GM23338 (cell line): ENCODE measurements around the gene PDE6C. TPM values are rescaled to one million over a fixed set of nuclear protein-coding genes. Genes with fewer than 3 reads are reported as not detected.
A peak's percentile ranks its signal among the peaks of the same experiment; 100 is the strongest.

Experiments
- ATAC-seq: fragments of 200-7000 bp; cut with Tn5 transposase; 3 replicates; pipeline ENCODE4 v1.9.1; 2020
- DNase-seq: peaks from one replicate; pipeline ENCODE4 v3.0.0-alpha.2; 2015; ENCODE audit warnings: low spot score
- H2AFZ ChIP-seq: fragments of 200-600 bp; sonication (generic); 2 replicates; pipeline ENCODE4 v1.8.0; 2016; ENCODE audit warnings: antibody characterized with exemption, mild to moderate bottlenecking, moderate library complexity
- H3F3A ChIP-seq: fragments of 200-600 bp; sonication (generic); replicated peaks from 2 replicates; pipeline ENCODE4 v1.8.0; 2017; ENCODE audit warnings: antibody characterized with exemption, mixed run types, low read depth
- H3K27ac ChIP-seq: fragments of 200-600 bp; sonication (generic); 2 replicates; pipeline ENCODE4 v1.6.1; 2016; ENCODE audit warnings: low read depth
- H3K27me3 ChIP-seq: fragments of 200-600 bp; sonication (generic); 2 replicates; pipeline ENCODE4 v1.8.0; 2016; ENCODE audit warnings: mild to moderate bottlenecking, mixed run types, moderate library complexity; ENCODE audit not compliant: insufficient read depth
- H3K36me3 ChIP-seq: fragments of 200-600 bp; sonication (generic); 2 replicates; pipeline ENCODE4 v1.8.0; 2016; ENCODE audit warnings: mild to moderate bottlenecking; ENCODE audit not compliant: insufficient read depth
- H3K4me1 ChIP-seq: fragments of 200-600 bp; sonication (generic); 2 replicates; pipeline ENCODE4 v1.8.0; 2016; ENCODE audit warnings: mild to moderate bottlenecking, moderate library complexity; ENCODE audit not compliant: insufficient read depth
- H3K4me2 ChIP-seq: fragments of 200-600 bp; sonication (generic); 2 replicates; pipeline ENCODE4 v1.7.1; 2017; ENCODE audit warnings: mixed run types
- H3K4me3 ChIP-seq: fragments of 200-600 bp; sonication (generic); 2 replicates; pipeline ENCODE4 v1.6.1; 2016; ENCODE audit warnings: mixed run types
- H3K79me2 ChIP-seq: fragments of 200-600 bp; sonication (generic); replicated peaks from 2 replicates; pipeline ENCODE4 v1.8.0; 2017; ENCODE audit warnings: mild to moderate bottlenecking; ENCODE audit not compliant: insufficient read depth
- H3K9me2 ChIP-seq: fragments of 200-600 bp; sonication (generic); 2 replicates; pipeline ENCODE4 v1.8.0; 2017; ENCODE audit not compliant: insufficient read depth
- H4K20me1 ChIP-seq: fragments of 200-600 bp; sonication (generic); replicated peaks from 2 replicates; pipeline ENCODE4 v1.8.0; 2017; ENCODE audit warnings: mild to moderate bottlenecking; ENCODE audit not compliant: insufficient read depth
- H3K27ac Mint-ChIP-seq: 2 replicates; pipeline ENCODE4 v1.8.0; 2020; ENCODE audit warnings: inconsistent platforms, mild to moderate bottlenecking, moderate library complexity, mixed read lengths
- H3K27me3 Mint-ChIP-seq: 3 replicates; pipeline ENCODE4 v1.8.0; 2022; ENCODE audit warnings: low read depth, mild to moderate bottlenecking, moderate library complexity, mixed read lengths, inconsistent platforms; ENCODE audit not compliant: insufficient read depth, poor library complexity
- H3K36me3 Mint-ChIP-seq: 3 replicates; pipeline ENCODE4 v1.8.0; 2021; ENCODE audit warnings: low read depth, mild to moderate bottlenecking, inconsistent platforms, moderate library complexity, mixed read lengths
- H3K4me1 Mint-ChIP-seq: 3 replicates; pipeline ENCODE4 v1.8.0; 2020; ENCODE audit warnings: mild to moderate bottlenecking, inconsistent platforms, mixed read lengths
- H3K4me3 Mint-ChIP-seq: 3 replicates; pipeline ENCODE4 v1.8.0; 2021; ENCODE audit warnings: moderate library complexity, mild to moderate bottlenecking, inconsistent platforms, mixed read lengths
- H3K9me3 Mint-ChIP-seq: 3 replicates; pipeline ENCODE4 v1.8.0; 2020; ENCODE audit warnings: moderate library complexity, mild to moderate bottlenecking, inconsistent platforms, mixed read lengths
- CREB1 ChIP-seq: fragments of 250-450 bp; sonication (Bioruptor Pico); IDR thresholded peaks from 2 replicates; pipeline ENCODE4 v1.5.0; 2020; ENCODE audit warnings: low read depth, mild to moderate bottlenecking, moderate library complexity
- CTCF ChIP-seq, 2 experiments: fragments of 200-600 bp in 1 of 2; sonication (generic) in 1 of 2; conservative IDR thresholded peaks; 2 replicates each; pipeline versions ENCODE4 v1.5.1 to v1.6.1; 2016 to 2017; ENCODE audit warnings: antibody characterized with exemption in 2 of 2, low read depth in 2 of 2, mild to moderate bottlenecking in 2 of 2, moderate library complexity in 1 of 2
- ETS1 ChIP-seq: IDR thresholded peaks from 2 replicates; pipeline ENCODE4 v1.6.1; 2016; ENCODE audit warnings: antibody characterized with exemption
- EZH2 ChIP-seq: fragments of 200-600 bp; sonication (generic); IDR thresholded peaks from one replicate; pipeline ENCODE4 v1.8.0; 2017; ENCODE audit warnings: antibody characterized with exemption, mild to moderate bottlenecking, low read depth; ENCODE audit not compliant: unreplicated experiment
- EZH2phosphoT487 ChIP-seq: fragments of 200-600 bp; sonication (generic); IDR thresholded peaks from one replicate; pipeline ENCODE4 v1.8.1; 2018; ENCODE audit warnings: antibody characterized with exemption; ENCODE audit not compliant: unreplicated experiment
- JUNB ChIP-seq: IDR thresholded peaks from one replicate; pipeline ENCODE4 v1.6.1; 2016; ENCODE audit warnings: antibody characterized with exemption; ENCODE audit not compliant: unreplicated experiment
- NANOG ChIP-seq: IDR thresholded peaks from 2 replicates; pipeline ENCODE4 v1.6.1; 2016; ENCODE audit warnings: antibody characterized with exemption, borderline replicate concordance
- POLR2AphosphoS5 ChIP-seq: IDR thresholded peaks from 2 replicates; pipeline ENCODE4 v1.6.1; 2016; ENCODE audit warnings: antibody characterized with exemption, low read depth
- REST ChIP-seq: IDR thresholded peaks from one replicate; pipeline ENCODE4 v1.6.1; 2018; ENCODE audit warnings: antibody characterized with exemption; ENCODE audit not compliant: unreplicated experiment
- STAT1 ChIP-seq: IDR thresholded peaks from one replicate; pipeline ENCODE4 v1.6.1; 2016; ENCODE audit warnings: antibody characterized with exemption; ENCODE audit not compliant: unreplicated experiment
- ZNF114 ChIP-seq: fragments of 250-450 bp; sonication (Bioruptor Pico); IDR thresholded peaks from 2 replicates; pipeline ENCODE4 v1.5.0; 2020; ENCODE audit warnings: mild to moderate bottlenecking, moderate library complexity
- ZNF331 ChIP-seq: fragments of 250-450 bp; sonication (Bioruptor Pico); IDR thresholded peaks from 2 replicates; pipeline ENCODE4 v1.5.0; 2020; ENCODE audit warnings: low read depth, mild to moderate bottlenecking, moderate library complexity
- ZNF462 ChIP-seq: fragments of 250-450 bp; sonication (Bioruptor Pico); IDR thresholded peaks from 2 replicates; pipeline ENCODE4 v1.5.0; 2020; ENCODE audit warnings: mild to moderate bottlenecking, moderate library complexity
- polyA plus RNA-seq: library from polyadenylated mRNA; unstranded; fragments of >200 nt; fragmentation: Nextera tagmentation; extraction: Ambion mirVana; gene quantifications from 2 replicates; pipeline ENCODE4 v1.2.1, GENCODE V29; 2016
- total RNA-seq: library from RNA; depleted of rRNA; stranded (reverse); fragments of >200 nt; shearing (Covaris generic); gene quantifications from 2 replicates; pipeline ENCODE4 v1.2.3, GENCODE V29; 2014

PDE6C gene
- total and polyA plus RNA-seq, 2 experiments from 2014 or later = 0.06 TPM; not detected in 1

GRCh38 chr10:93630625-93631557 lies 18.6 kb downstream of the PDE6C start:
- H3K27me3 ChIP-seq = no peaks in the 10 kb centered on the region
- H3K4me1 ChIP-seq = no peaks in the 10 kb centered on the region
- H3K36me3 ChIP-seq = no peaks in the 10 kb centered on the region
- Mint-ChIP-seq H3K4me3 (no peak overlapping the region), H3K36me3 (no peaks in the 10 kb centered on the region), H3K4me1 (peaks cover 14% of the 10 kb centered on the region; the same call in 2 of the 3 replicates), H3K27ac (no peak overlapping the region), H3K9me3 (no peaks in the 10 kb centered on the region), H3K27me3 (peaks cover 4% of the 10 kb centered on the region)
- no peak for ATAC-seq
- no peaks in the 10 kb centered on the region for H3K9me2 ChIP-seq
- no peak overlapping the region for H3K27ac ChIP-seq
- no peaks in the 10 kb centered on the region for H3F3A ChIP-seq
- H3K4me2 ChIP-seq = no peak overlapping the region
- H3K79me2 ChIP-seq = no peaks in the 10 kb centered on the region
- H4K20me1 ChIP-seq = no peaks in the 10 kb centered on the region
- TF ChIP-seq NANOG = no peak
- TF ChIP-seq ZNF331 (CRISPR knock-in tag) = no peak
- no peak for TF ChIP-seq CTCF (conservative IDR thresholded peaks at IDR 0.05; ENCODE audit: low read depth in 2 of 2)
- no peak for TF ChIP-seq REST
- no peak for TF ChIP-seq EZH2
- TF ChIP-seq JUNB = no peak
- no peak for TF ChIP-seq ZNF114 (CRISPR knock-in tag)
- TF ChIP-seq ETS1 = no peak
- TF ChIP-seq STAT1 = no peak
- TF ChIP-seq CREB1 (CRISPR knock-in tag) = no peak
- TF ChIP-seq ZNF462 (CRISPR knock-in tag) = no peak
- TF ChIP-seq POLR2AphosphoS5 = no peak
- no peak for TF ChIP-seq EZH2phosphoT487
- 0 out of 2 replicates have a peak overlapping the region, but pooled peaks have one; percentile 32 for H2AFZ ChIP-seq
- no peak for DNase-seq
- no peak overlapping the region for H3K4me3 ChIP-seq
